Endothelial cell (in vitro differentiated cells): Measurements from ENCODE around the gene RNF208. TPM values are rescaled to one million over a fixed set of nuclear protein-coding genes. Genes with fewer than 3 reads are reported as not detected.

ENCODE experiments used
- DNase-seq: peaks from one replicate; pipeline ENCODE4 v3.0.0; 2021; ENCODE audit warnings: low spot score
- H3K27ac Mint-ChIP-seq: one replicate; pipeline ENCODE4 v1.8.0; 2021; ENCODE audit warnings: mixed read lengths, inconsistent platforms; ENCODE audit not compliant: unreplicated experiment
- H3K27me3 Mint-ChIP-seq: one replicate; pipeline ENCODE4 v1.8.0; 2021; ENCODE audit warnings: mild to moderate bottlenecking, moderate library complexity, mixed read lengths, inconsistent platforms; ENCODE audit not compliant: unreplicated experiment
- H3K36me3 Mint-ChIP-seq: one replicate; pipeline ENCODE4 v1.8.0; 2021; ENCODE audit warnings: mild to moderate bottlenecking, low read depth, mixed read lengths, inconsistent platforms; ENCODE audit not compliant: unreplicated experiment
- H3K4me1 Mint-ChIP-seq: one replicate; pipeline ENCODE4 v1.8.0; 2021; ENCODE audit warnings: mild to moderate bottlenecking, mixed read lengths, inconsistent platforms; ENCODE audit not compliant: unreplicated experiment
- H3K4me3 Mint-ChIP-seq: one replicate; pipeline ENCODE4 v1.8.0; 2021; ENCODE audit warnings: mild to moderate bottlenecking, mixed read lengths, inconsistent platforms; ENCODE audit not compliant: unreplicated experiment
- H3K9me3 Mint-ChIP-seq: one replicate; pipeline ENCODE4 v1.8.0; 2021; ENCODE audit warnings: mixed read lengths, inconsistent platforms; ENCODE audit not compliant: unreplicated experiment
- long read RNA-seq: library from polyadenylated mRNA; unstranded; transcript quantifications from one replicate; pipeline ENCODE4 v2.0.0, GENCODE V29; 2020; ENCODE audit not compliant: unreplicated experiment
- total RNA-seq: library from RNA; stranded (reverse); fragmentation: NEBNext Ultra II Directional; extraction: Animal tissue kit (Norgen Biotek cat#: 25700); gene quantifications from one replicate; pipeline ENCODE4 v1.2.1, GENCODE V29; 2021; ENCODE audit not compliant: unreplicated experiment
- TF ChIP-seq, protein P1 (sequence below): fragments of 200-600 bp; sonication (generic); IDR thresholded peaks from one replicate; pipeline ENCODE4 v1.5.0; 2021; ENCODE audit warnings: antibody characterized with exemption; ENCODE audit not compliant: unreplicated experiment

RNF208 gene
- 1.1 TPM for total RNA-seq
- long read RNA-seq, result 0 reads

DNA sequence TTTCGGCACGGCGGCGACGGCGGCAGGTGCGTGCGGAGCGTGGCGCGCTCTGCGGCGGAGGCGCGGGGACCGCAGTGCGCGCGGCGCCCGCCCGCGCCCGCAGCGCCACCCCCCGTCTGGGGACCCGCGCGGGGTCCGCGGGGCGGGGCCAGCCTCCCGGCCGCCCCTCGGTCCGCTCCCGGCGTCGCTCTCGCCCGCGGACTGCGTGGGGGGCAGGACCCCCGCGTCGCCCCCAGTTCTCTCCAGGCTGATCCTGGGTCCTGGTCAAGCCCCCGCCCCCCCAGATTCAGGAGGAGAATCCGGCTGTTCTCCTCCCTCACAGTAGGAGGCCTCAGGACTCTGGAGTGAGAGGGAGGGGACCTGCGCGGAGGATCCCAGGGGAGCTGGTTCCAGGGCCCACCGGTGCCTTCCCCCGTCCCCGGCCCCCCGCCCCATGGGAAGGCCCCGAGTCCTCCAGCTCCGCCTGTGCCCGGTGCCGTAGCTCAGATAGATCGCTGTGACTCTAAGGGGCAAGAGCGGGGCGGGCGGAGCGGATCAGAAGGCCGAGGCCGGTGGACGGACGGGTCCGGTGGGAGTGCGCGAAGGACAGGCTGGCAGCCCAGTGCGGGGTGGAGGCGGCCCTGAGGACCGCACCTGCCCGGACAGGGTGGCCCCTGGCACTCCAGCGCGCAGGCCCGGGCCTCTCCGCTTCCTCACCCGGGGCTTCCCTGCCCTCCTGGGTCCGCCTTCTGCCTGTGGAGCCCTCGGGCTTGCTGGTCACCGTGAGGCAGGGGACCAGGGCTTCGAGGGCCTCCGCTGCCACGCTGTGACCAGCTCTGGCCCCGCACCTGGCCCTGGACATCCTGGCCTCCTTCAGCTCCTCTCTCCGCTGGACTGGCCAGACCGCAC is at the start of gene RNF208:
RNF208 (minus strand) TSS at position 51 of the 888 bp plus-strand sequence. CDS start 1,028 bp downstream, outside the sequence.
- DNase-seq, result no peak
- H3K27me3 Mint-ChIP-seq, result peaks cover 11% of the 10 kb centered on the region
- H3K4me1 Mint-ChIP-seq, result no peaks in the 10 kb centered on the region
- peak within 1 kb of the TSS; percentile 82 for H3K4me3 Mint-ChIP-seq
- H3K27ac Mint-ChIP-seq, result no peak within 1 kb of the TSS
- H3K9me3 Mint-ChIP-seq, result no peaks in the 10 kb centered on the region
- TF ChIP-seq, protein P1, sequence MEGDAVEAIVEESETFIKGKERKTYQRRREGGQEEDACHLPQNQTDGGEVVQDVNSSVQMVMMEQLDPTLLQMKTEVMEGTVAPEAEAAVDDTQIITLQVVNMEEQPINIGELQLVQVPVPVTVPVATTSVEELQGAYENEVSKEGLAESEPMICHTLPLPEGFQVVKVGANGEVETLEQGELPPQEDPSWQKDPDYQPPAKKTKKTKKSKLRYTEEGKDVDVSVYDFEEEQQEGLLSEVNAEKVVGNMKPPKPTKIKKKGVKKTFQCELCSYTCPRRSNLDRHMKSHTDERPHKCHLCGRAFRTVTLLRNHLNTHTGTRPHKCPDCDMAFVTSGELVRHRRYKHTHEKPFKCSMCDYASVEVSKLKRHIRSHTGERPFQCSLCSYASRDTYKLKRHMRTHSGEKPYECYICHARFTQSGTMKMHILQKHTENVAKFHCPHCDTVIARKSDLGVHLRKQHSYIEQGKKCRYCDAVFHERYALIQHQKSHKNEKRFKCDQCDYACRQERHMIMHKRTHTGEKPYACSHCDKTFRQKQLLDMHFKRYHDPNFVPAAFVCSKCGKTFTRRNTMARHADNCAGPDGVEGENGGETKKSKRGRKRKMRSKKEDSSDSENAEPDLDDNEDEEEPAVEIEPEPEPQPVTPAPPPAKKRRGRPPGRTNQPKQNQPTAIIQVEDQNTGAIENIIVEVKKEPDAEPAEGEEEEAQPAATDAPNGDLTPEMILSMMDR, result no peak
- no peaks in the 10 kb centered on the region for H3K36me3 Mint-ChIP-seq

GRCh38 chr9:137271696-137272076 is 49.6 kb upstream of the RNF208 start:
- Mint-ChIP-seq H3K36me3 (peaks cover 24% of the 10 kb centered on the region), H3K4me3 (peak overlapping the region; percentile 56), H3K4me1 (peaks cover 16% of the 10 kb centered on the region), H3K27ac (no peak overlapping the region), H3K9me3 (no peaks in the 10 kb centered on the region), H3K27me3 (peaks cover 10% of the 10 kb centered on the region)
- no peak for DNase-seq
- TF ChIP-seq, protein P1, result no peak

DNA sequence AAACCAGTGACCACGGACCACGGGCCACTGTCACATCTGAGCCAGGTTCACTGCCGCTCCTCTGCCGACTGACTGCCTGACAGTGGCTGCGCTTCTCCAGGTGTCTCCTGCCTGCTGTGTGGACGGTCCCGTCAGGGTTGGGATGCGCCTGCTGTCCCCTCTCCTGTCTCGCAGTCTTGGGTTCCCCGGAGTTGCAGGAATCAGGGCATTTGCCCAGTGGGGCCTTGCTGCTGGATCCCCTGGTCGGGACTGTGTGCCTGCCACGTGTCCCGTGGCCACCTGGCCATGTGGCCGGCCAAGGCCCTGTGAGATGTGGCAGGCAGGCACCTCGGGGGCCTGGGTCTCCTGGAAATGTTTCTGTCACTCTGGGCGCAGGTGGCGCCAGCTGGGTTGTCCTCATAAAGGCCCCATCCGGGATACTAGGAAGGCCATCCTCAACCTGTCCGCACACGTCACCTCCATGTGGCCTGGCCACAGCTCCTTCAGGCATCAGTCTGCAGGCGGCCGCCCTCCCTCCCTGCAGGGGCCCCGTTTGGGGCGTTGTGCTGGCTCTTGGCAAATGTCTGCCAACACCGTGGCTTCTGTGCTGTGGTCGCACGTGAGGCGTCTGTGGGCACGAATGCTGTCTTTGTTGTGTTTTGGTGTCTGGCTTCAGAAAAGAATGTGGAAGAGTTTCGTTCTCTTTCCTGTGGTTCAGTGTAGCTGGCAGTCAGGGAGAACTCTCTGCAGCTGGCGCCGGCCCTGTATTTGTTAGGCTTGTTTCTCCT is 49.1 kb upstream of the RNF208 start:
- Mint-ChIP-seq H3K27ac (no peak overlapping the region), H3K4me3 (peak overlapping the region; percentile 56), H3K36me3 (peaks cover 24% of the 10 kb centered on the region), H3K27me3 (peaks cover 10% of the 10 kb centered on the region), H3K4me1 (peaks cover 14% of the 10 kb centered on the region), H3K9me3 (no peaks in the 10 kb centered on the region)
- TF ChIP-seq, protein P1, result no peak
- no peak for DNase-seq

DNA sequence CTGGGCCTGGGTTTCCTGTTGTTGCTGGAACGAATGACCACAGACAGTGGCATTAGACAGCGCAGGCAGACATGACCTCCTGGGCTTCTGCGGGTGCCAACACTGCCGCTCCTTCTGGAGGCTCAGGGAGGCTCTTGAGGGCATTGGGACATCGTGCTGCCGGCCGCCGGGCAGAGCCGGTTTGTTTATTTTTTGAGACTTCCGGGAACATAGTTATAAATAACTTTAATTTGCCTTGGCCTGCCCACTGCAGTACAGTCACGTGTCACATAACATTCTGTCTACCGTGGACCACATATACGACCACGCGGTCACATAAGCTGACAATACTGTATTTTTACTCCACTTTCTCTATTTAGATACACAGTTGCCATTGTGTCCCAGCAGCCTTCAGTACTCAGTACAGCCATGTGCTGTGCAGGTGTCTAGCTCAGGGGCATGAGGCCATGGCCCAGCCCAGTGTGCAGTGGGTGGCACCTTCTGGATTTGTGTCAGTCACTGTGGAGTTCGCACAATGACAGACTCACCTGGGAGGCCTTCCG is 47.3 kb upstream of the RNF208 start:
- Mint-ChIP-seq H3K4me3 (peak overlapping the region; percentile 21), H3K27ac (peak overlapping the region; percentile 62), H3K4me1 (peaks cover under 1% of the 10 kb centered on the region), H3K9me3 (no peaks in the 10 kb centered on the region), H3K36me3 (peaks cover 24% of the 10 kb centered on the region), H3K27me3 (peaks cover 5% of the 10 kb centered on the region)
- DNase-seq, result no peak
- TF ChIP-seq, protein P1, result no peak
